Fibroblast of the aortic adventitia (primary cell): ENCODE measurements around the gene MCC. TPM values are rescaled to one million over a fixed set of nuclear protein-coding genes. Genes with fewer than 3 reads are reported as not detected.

ENCODE experiments used
- DNase-seq: peaks from one replicate; pipeline ENCODE4 v3.0.0-alpha.2; 2010; ENCODE audit warnings: low read depth
- H3K4me3 ChIP-seq: 2 replicates; pipeline ENCODE4 v1.5.1; 2011; ENCODE audit warnings: low read depth, mild to moderate bottlenecking, control low read depth, low read length, moderate library complexity
- CTCF ChIP-seq: IDR thresholded peaks from 2 replicates; pipeline ENCODE4 v1.5.1; 2011; ENCODE audit warnings: mild to moderate bottlenecking, low read length, control low read depth, inconsistent platforms; ENCODE audit not compliant: insufficient read depth
- total RNA-seq: library from RNA; depleted of rRNA; stranded (reverse); fragments of >200 nt; gene quantifications from 2 replicates; pipeline ENCODE4 v1.2.3, GENCODE V29; 2012; ENCODE audit warnings: low replicate concordance

The MCC gene
- total RNA-seq, 1 donor, result 62.4 TPM

GRCh38 chr5:113434889-113435288, 53.4 kb downstream of the MCC start, which contains the start of gene TSSK1B:
Gene TSSK1B, minus strand, starts transcription at chr5:113434989. Its CDS starts 150 bp downstream, at chr5:113434839.
- TF ChIP-seq CTCF, result no peak
- H3K4me3 ChIP-seq, result no peak within 1 kb of the TSS
- DNase-seq, result no peak

- no peak for TF ChIP-seq CTCF
- no peak overlapping the region for H3K4me3 ChIP-seq
- DNase-seq, result no peak
Measured at GRCh38 chr5:113433862-113434612, 54.2 kb downstream of the MCC start.

GRCh38 chr5:113433071-113433470, 55.2 kb downstream of the MCC start:
- DNase-seq, result no peak
- TF ChIP-seq CTCF, result no peak
- no peak overlapping the region for H3K4me3 ChIP-seq

GRCh38 chr5:113427871-113428574, 60.2 kb downstream of the MCC start:
- H3K4me3 ChIP-seq, result no peak overlapping the region

GRCh38 chr5:113425909-113426308, 62.3 kb downstream of the MCC start:
- no peak for TF ChIP-seq CTCF
- no peak overlapping the region for H3K4me3 ChIP-seq
- DNase-seq, result peak; percentile 69

More at GRCh38 chr5:113427871-113428574, 60.2 kb downstream of the MCC start:
- no peak for DNase-seq
- TF ChIP-seq CTCF, result no peak

- no peak overlapping the region for H3K4me3 ChIP-seq
- no peak for DNase-seq
- TF ChIP-seq CTCF, result no peak
Measured at GRCh38 chr5:113421693-113422092, 66.6 kb downstream of the MCC start.
